Nucleus accumbens (tissue), 56 donors: Measurements from ENCODE around the gene TUSC2.
A peak's percentile ranks its signal among the peaks of the same experiment; 100 is the strongest.

Source experiments
- DNase-seq, 56 donors: peaks; one replicate each; lab custom pipeline; 2025; lab: John Stamatoyannopoulos, UW

The TUSC2 gene

DNA sequence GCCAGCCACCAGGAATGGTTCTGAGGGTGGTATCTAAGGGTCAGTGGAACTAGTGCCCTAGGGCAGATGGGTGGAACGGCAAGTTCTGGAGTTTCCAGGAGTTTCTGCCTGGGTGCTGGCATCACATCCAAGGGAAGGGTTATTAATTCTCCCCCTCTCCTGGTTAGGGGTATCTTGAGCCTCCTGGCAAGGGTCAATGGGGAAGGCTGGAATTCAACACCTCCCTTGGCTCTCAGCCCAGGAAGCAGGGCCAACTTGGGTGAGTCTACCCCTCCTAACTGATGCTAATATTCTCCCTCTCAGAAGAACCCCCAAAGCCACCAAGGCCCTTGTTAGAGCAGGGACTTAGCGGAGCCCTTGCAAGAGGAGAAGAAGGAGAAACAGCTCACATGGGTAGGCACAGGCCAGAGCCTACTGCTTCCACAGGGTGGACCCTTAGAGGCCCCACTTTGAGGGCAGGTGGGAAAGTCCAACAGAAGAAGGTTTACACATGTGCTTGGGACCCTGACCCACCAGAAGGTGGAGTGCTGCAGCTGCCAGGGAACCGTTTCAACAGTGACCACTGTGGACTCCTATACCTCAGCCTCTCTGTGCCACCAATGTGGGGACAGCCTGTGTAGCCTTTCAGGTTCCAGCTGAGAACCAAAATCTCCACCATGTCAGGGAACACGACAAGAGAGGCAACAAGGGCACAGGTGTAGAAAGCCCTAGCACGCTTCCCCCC lies 28.0 kb upstream of the TUSC2 start:
- DNase-seq: no peak

GRCh38 chr3:50354850-50355249 lies 26.8 kb upstream of the TUSC2 start:
- DNase-seq: no peak

- DNase-seq: no peak
Observed at GRCh38 chr3:50354186-50354764, 26.3 kb upstream of the TUSC2 start.

DNA sequence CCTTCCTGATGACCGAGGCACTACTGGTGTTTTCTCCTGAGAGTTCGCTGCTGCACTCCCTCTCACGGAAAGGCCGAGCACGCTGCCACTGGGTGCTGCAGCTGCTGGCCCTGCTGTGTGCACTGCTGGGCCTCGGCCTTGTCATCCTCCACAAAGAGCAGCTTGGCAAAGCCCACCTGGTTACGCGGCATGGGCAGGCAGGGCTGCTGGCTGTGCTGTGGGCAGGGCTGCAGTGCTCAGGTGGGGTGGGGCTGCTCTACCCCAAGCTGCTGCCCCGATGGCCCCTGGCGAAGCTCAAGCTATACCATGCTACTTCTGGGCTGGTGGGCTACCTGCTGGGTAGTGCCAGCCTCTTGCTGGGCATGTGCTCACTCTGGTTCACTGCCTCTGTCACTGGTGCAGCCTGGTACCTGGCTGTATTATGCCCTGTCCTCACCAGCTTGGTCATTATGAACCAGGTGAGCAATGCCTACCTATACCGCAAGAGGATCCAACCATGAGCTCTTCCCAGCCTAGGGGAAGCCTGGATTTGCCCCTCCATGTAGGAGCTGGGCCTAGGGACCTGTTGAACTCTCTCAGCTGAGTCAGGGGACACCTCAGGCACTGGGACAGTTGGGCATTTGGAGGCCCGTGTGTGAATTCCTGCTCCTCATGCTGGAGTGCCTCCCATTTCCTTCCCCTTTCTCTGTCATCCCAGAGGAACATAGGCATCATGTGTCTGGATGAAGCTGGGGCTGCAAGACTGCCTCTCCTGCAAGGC lies 25.4 kb upstream of the TUSC2 start:
- DNase-seq: no peak

GRCh38 chr3:50352781-50353180 lies 24.8 kb upstream of the TUSC2 start:
- no peak for DNase-seq

DNA sequence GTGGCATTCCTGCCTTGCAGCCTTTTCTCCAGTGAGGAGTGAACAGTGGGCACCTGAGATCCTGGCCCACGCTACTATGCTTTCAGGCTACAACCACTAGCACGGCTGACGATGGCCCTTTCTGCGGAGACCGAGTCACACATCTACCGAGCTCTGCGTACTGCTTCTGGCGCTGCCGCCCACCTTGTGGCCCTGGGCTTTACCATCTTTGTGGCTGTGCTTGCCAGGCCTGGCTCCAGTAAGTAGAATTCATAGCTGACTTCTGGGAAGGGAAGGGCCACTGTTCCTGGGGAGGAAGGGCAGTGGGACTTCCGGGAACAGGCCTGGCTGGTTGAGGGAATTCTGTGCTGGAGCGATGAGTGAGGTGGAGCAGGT lies 23.3 kb upstream of the TUSC2 start:
- no peak for DNase-seq

- DNase-seq: peak; percentile 86 to 99 (median 97)
Observed at GRCh38 chr3:50350527-50351322, 22.7 kb upstream of the TUSC2 start, which contains the start of the genes CYB561D2 and NPRL2. CYB561D2 (plus strand) TSS chr3:50350862; CDS start chr3:50351434, 572 bp downstream. NPRL2 (minus strand) TSS chr3:50350775; CDS start chr3:50350652, 123 bp downstream.

DNA sequence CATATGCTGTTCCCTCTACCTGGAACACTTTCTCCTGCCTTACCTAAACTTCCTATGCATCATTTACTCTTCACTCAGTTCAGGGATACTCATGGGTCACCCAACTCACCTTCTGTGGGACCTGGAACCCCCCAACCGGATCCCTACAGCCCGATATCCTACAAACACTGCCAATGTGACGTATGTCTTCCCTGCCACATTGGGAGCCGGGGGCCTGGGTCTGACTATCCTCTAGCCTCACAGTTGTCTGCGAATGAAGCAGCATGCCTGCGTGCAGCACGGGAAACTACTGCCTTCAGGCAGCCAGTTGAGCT lies 22.1 kb upstream of the TUSC2 start:
- peak in 1 of 56 donors; percentile 49 for DNase-seq

DNA sequence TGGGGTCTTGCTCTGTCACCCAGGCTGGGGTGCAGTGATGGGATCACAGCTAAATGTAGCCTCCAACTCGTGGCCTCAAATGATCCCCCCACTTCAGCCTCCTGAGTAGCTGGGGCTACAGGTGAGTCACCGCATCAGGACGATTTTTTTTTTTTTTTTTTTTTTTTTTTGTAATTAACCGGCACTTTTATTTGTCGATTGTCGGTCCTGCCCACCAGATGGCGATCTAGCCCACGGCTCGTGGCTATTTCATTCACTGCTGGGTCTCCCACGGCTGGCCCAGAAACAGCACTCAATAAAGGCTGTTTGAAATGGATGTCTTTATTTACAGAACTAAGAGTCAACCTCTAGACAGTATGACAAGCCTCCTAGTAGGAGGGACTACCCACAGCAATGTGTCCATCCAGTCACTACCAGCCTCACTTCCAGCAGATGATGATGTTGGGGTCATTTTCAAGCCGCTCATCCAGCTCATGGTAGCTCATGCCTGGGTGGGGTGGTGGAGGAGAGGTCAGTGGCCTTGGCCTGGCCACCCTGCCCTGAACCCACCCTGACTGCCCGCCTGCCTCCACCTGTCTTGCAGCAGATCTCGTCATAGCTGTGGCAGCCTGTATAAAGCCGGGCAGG lies 19.3 kb upstream of the TUSC2 start:
- DNase-seq: peak in 38 of 56 donors; percentile 13 to 78 (median 36)

DNA sequence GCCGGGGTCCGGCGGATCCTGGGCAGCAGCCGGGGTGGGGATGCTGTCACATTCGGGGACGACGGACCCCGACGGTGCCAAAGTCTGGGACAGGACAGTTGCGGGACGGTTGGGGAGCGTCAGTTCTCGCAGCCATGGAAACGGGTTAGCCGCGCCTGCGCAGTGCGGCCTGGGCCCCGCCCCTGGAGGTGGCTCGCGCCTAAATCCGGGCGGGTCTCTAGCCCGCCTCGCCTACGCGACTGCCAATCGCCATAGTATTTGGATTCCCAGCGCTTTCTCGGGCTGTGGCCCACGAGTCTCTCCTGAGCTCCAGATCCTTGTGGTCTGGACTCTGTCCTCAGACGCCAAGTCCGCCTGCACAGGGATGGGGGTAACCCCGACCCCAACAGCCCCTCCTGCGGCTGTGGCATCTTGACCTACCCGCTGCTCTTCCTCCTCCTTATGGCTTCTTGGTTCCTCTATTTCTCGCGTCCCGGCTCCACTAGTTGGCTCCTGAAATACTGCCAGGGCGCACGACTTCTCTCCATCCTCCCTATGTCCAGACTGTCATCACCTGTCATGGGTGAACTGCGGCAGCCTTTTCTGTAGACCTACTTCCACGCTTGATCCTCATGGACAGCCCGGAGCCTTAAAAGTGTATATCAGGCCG lies 17.7 kb upstream of the TUSC2 start, which contains the start of gene ZMYND10:
ZMYND10 (minus strand) TSS at position 147 of the 649 bp plus-strand sequence. CDS start 153 bp downstream, outside the sequence.
- DNase-seq: peak in 34 of 56 donors; percentile 5 to 74 (median 33)

DNA sequence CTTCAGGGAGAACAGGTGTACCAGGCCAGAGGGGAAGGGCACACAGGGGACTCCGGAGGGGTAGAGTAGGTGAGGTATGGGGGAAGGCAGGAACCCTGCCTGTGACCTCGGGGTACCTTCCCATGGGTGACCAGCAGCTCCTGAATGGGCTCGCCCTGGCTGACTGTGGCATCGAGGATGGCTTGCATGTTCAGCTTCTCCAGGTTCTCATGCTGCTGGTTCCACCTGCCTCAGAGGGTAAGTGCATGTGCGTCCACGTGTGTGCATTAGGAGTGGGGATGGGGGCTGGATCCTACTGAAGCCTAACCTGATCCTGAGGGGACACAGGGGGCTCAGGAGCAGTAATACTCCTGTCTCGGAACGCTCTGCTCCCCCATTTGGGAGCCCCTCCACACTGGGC lies 17.0 kb upstream of the TUSC2 start:
- no peak for DNase-seq

GRCh38 chr3:50342813-50343633 lies 15.0 kb upstream of the TUSC2 start:
- no peak for DNase-seq

GRCh38 chr3:50341996-50342650 lies 14.1 kb upstream of the TUSC2 start:
- DNase-seq: no peak

GRCh38 chr3:50341537-50341936 lies 13.5 kb upstream of the TUSC2 start:
- DNase-seq: no peak

DNA sequence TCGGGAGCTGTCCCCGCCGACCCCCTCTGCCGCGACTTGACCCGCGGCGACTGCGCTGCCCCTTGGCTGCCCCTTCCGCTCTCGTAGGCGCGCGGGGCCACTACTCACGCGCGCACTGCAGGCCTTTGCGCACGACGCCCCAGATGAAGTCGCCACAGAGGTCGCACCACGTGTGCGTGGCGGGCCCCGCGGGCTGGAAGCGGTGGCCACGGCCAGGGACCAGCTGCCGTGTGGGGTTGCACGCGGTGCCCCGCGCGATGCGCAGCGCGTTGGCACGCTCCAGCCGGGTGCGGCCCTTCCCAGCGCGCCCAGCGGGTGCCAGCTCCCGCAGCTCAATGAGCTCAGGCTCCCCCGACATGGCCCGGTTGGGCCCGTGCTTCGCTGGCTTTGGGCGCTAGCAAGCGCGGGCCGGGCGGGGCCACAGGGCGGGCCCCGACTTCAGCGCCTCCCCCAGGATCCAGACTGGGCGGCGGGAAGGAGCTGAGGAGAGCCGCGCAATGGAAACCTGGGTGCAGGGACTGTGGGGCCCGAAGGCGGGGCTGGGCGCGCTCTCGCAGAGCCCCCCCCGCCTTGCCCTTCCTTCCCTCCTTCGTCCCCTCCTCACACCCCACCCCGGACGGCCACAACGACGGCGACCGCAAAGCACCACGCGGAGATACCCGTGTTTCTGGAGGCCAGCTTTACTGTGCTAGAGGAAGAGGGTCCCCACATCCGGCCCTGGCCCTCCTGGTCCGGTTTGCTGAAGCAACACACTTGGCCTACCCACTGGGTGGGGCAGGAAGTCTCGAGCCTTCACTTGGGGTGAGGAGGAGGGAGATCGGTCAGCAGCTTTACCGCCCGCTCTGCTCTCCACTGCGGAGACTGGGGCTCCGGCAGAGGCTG lies 12.7 kb upstream of the TUSC2 start, which contains the start of gene RASSF1:
RASSF1 (minus strand) TSS at position 389 of the 882 bp plus-strand sequence; CDS start at position 358, 31 bp downstream.
- peak in 2 of 56 donors; percentile 17 to 21 for DNase-seq

- no peak for DNase-seq
Observed at GRCh38 chr3:50340147-50340447, 12.1 kb upstream of the TUSC2 start.

- no peak for DNase-seq
Observed at GRCh38 chr3:50339485-50340146, 11.6 kb upstream of the TUSC2 start.
